ENCODE measurements around the gene RGS19. TPM values are rescaled to one million over a fixed set of nuclear protein-coding genes. Genes with fewer than 3 reads are reported as not detected.

The RGS19 gene
- total and polyA plus RNA-seq, 2 of the 8 experiments (the other 6 are each of a cell fraction or from before 2014, with no cell fraction given): 12.7 to 16.8 TPM

DNA sequence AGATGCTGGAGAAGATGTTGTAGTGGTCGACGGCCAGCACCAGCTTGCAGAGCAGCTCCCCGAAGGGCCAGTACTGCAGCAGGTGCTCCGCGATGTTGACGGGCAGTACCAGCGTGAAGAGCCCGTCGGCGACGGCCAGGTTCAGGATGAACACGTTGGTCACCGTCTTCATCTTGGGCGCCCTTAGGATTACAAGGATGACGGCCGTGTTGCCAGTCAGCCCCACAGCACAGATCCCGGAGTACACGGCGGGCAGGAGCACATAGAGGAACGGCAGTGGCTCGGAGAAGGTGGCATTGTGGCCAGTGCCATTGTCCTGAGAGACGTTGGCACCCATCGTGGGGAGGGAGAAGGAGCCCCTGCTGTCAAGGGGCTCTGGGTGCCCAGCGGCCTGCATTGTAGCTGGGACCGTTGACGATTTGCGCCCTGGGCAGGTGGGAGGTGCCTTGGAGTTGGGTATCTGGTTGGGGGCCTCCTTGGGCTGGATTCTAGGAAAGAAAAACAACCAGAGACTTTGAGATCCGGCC lies 27.2 kb upstream of the RGS19 start (continued):
- TF ChIP-seq, protein P1, sequence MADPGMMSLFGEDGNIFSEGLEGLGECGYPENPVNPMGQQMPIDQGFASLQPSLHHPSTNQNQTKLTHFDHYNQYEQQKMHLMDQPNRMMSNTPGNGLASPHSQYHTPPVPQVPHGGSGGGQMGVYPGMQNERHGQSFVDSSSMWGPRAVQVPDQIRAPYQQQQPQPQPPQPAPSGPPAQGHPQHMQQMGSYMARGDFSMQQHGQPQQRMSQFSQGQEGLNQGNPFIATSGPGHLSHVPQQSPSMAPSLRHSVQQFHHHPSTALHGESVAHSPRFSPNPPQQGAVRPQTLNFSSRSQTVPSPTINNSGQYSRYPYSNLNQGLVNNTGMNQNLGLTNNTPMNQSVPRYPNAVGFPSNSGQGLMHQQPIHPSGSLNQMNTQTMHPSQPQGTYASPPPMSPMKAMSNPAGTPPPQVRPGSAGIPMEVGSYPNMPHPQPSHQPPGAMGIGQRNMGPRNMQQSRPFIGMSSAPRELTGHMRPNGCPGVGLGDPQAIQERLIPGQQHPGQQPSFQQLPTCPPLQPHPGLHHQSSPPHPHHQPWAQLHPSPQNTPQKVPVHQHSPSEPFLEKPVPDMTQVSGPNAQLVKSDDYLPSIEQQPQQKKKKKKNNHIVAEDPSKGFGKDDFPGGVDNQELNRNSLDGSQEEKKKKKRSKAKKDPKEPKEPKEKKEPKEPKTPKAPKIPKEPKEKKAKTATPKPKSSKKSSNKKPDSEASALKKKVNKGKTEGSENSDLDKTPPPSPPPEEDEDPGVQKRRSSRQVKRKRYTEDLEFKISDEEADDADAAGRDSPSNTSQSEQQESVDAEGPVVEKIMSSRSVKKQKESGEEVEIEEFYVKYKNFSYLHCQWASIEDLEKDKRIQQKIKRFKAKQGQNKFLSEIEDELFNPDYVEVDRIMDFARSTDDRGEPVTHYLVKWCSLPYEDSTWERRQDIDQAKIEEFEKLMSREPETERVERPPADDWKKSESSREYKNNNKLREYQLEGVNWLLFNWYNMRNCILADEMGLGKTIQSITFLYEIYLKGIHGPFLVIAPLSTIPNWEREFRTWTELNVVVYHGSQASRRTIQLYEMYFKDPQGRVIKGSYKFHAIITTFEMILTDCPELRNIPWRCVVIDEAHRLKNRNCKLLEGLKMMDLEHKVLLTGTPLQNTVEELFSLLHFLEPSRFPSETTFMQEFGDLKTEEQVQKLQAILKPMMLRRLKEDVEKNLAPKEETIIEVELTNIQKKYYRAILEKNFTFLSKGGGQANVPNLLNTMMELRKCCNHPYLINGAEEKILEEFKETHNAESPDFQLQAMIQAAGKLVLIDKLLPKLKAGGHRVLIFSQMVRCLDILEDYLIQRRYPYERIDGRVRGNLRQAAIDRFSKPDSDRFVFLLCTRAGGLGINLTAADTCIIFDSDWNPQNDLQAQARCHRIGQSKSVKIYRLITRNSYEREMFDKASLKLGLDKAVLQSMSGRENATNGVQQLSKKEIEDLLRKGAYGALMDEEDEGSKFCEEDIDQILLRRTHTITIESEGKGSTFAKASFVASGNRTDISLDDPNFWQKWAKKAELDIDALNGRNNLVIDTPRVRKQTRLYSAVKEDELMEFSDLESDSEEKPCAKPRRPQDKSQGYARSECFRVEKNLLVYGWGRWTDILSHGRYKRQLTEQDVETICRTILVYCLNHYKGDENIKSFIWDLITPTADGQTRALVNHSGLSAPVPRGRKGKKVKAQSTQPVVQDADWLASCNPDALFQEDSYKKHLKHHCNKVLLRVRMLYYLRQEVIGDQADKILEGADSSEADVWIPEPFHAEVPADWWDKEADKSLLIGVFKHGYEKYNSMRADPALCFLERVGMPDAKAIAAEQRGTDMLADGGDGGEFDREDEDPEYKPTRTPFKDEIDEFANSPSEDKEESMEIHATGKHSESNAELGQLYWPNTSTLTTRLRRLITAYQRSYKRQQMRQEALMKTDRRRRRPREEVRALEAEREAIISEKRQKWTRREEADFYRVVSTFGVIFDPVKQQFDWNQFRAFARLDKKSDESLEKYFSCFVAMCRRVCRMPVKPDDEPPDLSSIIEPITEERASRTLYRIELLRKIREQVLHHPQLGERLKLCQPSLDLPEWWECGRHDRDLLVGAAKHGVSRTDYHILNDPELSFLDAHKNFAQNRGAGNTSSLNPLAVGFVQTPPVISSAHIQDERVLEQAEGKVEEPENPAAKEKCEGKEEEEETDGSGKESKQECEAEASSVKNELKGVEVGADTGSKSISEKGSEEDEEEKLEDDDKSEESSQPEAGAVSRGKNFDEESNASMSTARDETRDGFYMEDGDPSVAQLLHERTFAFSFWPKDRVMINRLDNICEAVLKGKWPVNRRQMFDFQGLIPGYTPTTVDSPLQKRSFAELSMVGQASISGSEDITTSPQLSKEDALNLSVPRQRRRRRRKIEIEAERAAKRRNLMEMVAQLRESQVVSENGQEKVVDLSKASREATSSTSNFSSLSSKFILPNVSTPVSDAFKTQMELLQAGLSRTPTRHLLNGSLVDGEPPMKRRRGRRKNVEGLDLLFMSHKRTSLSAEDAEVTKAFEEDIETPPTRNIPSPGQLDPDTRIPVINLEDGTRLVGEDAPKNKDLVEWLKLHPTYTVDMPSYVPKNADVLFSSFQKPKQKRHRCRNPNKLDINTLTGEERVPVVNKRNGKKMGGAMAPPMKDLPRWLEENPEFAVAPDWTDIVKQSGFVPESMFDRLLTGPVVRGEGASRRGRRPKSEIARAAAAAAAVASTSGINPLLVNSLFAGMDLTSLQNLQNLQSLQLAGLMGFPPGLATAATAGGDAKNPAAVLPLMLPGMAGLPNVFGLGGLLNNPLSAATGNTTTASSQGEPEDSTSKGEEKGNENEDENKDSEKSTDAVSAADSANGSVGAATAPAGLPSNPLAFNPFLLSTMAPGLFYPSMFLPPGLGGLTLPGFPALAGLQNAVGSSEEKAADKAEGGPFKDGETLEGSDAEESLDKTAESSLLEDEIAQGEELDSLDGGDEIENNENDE (IDR thresholded peaks at IDR 0.05; ENCODE audit: insufficient replicate concordance, low read length): no peak
- TF ChIP-seq JUN (IDR thresholded peaks at IDR 0.05; ENCODE audit: low read depth, low read length) (no peak), KDM5A (IDR thresholded peaks at IDR 0.05; ENCODE audit: low read length) (no peak), CTBP2 (IDR thresholded peaks at IDR 0.05; ENCODE audit: borderline replicate concordance, insufficient read depth, insufficient read length, low read length) (no peak), EZH2 (IDR thresholded peaks at IDR 0.05; ENCODE audit: low read depth, low read length, severe bottlenecking) (no peak), SP1 (IDR thresholded peaks at IDR 0.05; ENCODE audit: low read depth, low read length) (no peak), ATF2 (IDR thresholded peaks at IDR 0.05; ENCODE audit: low read length) (no peak)
- TF ChIP-seq, protein P2, sequence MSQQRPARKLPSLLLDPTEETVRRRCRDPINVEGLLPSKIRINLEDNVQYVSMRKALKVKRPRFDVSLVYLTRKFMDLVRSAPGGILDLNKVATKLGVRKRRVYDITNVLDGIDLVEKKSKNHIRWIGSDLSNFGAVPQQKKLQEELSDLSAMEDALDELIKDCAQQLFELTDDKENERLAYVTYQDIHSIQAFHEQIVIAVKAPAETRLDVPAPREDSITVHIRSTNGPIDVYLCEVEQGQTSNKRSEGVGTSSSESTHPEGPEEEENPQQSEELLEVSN (IDR thresholded peaks at IDR 0.05): no peak
